Activated CD8-positive, alpha-beta memory T cell treated with anti-CD3 and anti-CD28 coated beads for 48 hours (primary cell): ENCODE data around the gene PRPF8.
"Not testable (repeated sequence)": the region's sequence is repeated elsewhere in the genome, so short reads cannot be mapped to it uniquely, and the experiment has no call there.

Experiments used
- DNase-seq, 3 experiments: peaks; one replicate each; pipeline ENCODE4 v3.0.0-alpha.2; 2020; ENCODE audit warnings: low read depth in 2 of 3, low spot score in 2 of 3

PRPF8 gene

DNA sequence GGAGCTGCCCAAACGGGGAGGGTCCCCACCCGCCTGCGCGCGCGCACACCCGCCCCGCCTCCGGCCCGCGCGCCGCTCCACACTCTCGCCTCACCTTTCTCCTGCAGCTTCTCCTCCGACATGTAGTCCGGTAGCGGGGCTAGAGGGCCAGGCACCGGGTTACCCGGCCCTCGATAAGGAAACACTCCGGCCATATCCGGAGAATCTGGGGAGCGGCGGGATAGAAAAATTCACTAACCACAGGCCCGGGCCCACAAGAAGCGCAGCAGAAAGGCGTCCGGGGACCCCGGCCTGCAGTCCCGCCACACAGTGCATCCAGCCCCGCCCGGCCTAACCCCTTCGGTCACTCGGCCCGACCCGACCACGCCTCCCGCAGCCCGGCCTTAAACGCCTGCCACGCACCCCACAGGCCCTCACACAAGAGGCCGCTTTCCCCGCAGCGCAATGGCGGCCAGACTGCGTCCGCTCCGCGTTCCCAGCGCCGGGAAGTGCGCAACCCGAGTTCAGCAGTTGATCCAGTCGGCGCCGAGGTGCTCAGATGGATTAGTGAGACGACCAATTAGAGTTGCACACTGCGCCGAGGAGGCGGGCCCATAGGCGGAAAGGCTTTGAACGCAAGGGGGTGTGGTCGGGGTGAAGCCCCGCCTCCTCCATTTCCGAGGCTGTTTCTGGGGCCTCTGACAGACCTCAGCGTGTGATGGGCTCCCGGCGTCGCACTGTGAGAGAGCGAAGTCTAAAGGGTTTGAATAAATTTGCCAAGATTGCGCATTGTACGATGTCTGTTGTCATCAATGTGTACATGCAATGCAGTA lies at the start of gene PRPF8:
TSS of gene PRPF8 (minus strand) at position 490 of the 812 bp plus-strand sequence. CDS start at position 194, 296 bp downstream.
- DNase-seq = peak; percentile 93 to 96 (median 95)

DNA sequence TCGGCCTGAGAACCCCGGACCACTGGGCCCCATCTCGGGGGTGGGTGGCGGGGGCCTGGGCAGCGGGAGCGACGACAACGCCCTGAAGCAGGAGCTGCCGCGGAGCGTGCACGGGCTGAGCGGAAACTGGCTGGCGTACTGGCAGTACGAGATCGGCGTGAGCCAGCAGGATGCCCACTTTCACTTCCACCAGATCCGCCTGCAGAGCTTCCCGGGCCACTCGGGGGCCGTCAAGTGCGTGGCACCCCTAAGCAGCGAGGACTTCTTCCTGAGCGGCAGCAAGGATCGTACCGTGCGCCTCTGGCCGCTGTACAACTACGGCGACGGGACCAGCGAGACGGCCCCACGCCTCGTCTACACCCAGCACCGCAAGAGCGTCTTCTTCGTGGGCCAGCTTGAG lies 49.1 kb upstream of the PRPF8 start:
- DNase-seq = no peak

DNA sequence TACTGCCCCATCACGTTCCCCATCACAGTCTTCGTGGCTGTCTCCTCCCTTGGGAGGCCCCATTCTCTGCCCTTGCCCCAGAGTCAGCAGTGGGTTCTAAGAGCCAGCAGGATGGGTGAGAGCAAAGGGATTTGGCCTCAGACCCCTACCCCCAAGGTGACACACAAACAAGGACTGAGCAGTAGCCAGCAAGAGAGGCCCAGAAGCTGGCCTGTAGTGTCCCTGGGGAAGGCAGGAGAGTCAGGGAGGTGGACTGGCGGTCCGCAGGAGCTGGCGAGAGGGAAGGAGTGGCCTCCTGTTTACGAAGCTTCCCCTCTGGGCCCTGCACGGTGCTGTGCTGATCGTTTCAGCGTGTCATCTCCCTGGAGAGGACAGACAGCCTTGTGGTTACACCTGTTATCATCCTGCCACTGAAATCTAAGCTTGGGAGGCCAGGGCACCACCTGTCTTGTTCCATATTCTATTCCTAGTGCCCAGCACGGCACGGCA lies 48.2 kb upstream of the PRPF8 start:
- no peak for DNase-seq

DNA sequence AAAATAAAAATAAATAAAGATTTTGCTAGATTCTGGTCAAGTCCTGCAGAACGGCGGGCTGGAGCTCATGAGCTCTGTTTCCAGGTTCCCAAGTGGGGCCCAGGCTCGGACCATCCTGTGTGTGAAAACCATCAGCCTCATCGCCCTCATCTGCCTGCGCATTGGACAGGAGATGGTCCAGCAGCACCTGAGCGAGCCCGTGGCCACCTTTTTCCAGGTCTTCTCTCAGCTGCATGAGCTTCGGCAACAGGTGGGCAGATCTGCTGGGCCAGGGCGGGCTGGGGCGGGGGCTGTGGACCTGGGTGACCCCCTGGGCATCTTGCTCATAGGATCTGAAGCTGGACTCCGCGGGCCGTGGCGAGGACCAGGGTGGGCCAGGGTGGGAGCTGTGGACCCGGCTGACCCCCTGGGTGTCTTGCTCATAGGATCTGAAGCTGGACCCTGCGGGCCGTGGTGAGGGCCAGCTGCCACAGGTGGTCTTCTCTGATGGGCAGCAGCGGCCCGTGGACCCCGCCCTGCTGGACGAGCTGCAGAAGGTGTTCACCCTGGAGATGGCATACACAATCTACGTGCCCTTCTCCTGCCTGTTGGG lies 47.7 kb upstream of the PRPF8 start:
- DNase-seq = no peak

DNA sequence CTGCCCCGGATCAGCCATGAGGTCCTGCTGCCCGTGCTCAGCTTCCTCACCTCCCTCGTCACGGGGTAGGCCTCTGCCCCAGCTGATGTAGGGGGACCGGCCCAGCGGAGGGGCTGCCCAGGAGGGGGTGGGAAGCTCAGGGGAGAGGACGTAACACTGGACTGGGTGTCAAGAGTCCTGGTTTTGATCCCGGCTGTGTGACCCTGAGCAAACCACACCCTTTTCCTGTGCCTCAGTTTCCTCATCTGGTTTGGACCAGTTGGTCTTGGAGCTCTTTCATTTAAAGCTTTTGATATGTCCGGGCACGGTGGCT lies 46.5 kb upstream of the PRPF8 start:
- no peak for DNase-seq

DNA sequence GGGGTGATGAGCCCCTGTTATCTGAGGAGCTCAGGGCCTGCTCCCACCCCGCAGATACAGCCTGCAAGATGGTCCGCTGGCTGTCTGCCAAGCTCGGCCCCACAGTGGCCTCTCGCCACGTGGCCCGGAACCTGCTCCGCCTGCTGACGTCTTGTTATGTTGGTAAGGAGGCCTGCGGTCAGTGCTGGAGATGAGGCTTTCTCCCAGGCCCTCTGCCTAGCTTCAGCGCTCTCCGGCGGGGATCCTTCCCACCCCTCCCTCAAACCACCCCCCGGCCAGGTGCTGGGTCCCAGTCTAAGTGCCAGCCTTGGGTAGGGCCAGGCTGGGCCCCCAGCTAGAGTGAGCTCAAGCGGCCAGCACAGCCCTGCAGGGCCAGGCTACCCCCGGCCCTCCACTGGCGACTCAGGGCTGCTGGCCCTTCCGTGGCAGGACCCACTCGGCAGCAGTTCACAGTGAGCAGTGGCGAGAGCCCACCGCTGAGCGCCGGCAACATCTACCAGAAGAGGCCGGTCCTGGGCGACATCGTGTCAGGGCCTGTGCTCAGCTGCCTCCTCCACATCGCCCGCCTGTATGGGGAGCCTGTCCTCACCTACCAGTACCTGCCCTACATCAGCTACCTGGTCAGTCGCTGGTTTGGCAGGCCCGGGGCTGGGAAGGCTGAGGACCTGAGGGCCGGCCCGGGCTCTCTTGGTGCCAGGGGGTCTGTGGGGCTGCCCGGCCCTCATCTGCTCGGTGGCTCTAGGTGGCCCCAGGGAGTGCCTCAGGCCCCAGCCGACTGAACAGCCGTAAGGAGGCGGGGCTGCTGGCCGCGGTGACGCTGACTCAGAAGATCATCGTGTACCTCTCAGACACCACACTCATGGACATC lies 45.9 kb upstream of the PRPF8 start:
- DNase-seq = no peak

DNA sequence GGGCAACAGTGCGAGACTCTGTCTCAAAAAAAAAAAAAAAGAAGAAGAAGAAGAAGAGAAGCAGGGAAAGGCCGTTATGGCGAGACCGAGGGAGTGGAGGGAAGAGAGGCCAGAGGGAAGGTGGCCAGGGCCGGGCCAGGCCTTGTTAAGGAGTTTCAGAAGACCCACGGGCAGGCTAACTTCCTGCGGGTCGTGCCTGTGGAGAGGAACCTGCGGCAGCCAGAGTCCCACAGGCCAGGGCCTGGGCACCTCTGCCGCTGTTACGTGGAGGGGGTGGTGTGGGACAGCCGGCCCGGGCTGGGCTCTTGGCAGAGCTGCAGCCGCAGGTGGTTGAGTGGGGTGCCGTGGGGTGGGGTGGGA lies 45.3 kb upstream of the PRPF8 start:
- no peak for DNase-seq

DNA sequence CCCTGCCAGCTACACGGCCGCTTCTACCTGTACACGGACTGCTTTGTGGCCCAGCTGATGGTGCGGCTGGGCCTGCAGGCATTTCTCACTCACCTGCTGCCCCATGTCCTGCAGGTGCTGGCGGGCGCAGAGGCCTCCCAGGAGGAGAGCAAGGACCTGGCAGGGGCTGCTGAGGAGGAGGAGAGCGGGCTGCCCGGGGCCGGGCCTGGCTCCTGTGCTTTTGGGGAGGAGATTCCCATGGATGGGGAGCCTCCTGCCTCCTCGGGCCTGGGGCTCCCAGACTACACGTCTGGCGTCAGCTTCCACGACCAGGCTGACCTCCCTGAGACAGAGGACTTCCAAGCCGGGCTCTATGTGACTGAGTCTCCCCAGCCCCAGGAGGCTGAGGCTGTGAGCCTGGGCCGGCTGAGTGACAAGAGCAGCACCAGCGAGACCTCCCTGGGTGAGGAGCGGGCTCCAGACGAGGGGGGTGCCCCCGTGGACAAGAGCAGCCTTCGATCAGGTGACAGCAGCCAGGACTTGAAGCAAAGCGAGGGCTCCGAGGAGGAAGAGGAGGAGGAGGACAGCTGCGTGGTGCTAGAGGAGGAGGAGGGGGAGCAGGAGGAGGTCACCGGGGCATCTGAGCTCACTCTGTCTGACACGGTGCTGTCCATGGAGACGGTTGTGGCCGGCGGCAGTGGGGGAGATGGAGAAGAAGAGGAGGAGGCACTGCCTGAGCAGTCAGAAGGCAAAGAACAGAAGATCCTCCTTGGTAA lies 43.4 kb upstream of the PRPF8 start:
- DNase-seq = no peak

DNA sequence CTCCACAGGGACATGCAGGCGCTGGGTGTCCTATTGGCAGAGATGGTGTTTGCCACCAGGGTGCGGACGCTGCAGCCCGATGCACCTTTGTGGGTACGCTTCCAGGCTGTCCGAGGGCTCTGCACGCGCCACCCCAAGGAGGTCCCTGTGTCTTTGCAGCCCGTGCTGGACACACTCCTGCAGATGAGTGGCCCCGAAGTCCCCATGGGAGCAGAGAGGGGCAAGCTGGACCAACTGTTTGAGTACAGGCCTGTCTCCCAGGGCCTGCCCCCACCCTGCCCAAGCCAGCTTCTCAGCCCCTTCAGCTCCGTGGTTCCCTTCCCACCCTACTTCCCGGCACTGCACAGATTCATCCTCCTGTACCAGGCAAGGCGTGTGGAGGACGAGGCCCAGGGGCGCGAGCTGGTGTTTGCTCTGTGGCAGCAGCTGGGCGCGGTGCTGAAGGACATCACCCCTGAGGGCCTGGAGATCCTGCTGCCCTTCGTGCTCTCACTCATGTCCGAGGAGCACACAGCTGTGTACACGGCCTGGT lies 42.7 kb upstream of the PRPF8 start:
- no peak for DNase-seq

DNA sequence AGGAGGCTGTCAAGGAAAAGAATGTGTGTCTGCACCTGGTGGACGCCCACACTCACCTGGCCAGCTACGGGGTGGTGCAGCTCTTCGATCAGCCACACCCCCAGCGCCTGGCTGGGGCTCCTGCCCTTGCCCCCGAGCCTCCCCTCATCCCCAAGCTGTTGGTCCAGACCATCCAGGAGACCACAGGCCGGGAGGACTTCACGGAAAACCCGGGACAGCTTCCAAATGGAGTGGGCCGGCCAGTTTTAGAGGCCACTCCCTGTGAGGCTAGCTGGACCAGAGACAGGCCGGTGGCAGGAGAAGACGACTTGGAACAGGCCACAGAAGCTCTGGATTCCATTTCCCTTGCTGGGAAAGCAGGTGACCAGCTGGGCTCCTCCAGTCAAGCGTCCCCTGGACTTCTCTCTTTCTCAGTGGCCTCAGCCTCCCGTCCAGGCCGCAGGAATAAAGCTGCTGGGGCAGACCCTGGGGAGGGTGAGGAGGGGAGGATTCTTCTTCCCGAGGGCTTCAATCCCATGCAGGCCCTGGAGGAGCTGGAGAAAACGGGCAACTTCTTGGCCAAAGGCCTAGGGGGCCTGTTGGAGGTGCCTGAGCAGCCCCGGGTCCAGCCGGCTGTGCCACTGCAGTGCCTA lies 42.1 kb upstream of the PRPF8 start:
- no peak for DNase-seq

DNA sequence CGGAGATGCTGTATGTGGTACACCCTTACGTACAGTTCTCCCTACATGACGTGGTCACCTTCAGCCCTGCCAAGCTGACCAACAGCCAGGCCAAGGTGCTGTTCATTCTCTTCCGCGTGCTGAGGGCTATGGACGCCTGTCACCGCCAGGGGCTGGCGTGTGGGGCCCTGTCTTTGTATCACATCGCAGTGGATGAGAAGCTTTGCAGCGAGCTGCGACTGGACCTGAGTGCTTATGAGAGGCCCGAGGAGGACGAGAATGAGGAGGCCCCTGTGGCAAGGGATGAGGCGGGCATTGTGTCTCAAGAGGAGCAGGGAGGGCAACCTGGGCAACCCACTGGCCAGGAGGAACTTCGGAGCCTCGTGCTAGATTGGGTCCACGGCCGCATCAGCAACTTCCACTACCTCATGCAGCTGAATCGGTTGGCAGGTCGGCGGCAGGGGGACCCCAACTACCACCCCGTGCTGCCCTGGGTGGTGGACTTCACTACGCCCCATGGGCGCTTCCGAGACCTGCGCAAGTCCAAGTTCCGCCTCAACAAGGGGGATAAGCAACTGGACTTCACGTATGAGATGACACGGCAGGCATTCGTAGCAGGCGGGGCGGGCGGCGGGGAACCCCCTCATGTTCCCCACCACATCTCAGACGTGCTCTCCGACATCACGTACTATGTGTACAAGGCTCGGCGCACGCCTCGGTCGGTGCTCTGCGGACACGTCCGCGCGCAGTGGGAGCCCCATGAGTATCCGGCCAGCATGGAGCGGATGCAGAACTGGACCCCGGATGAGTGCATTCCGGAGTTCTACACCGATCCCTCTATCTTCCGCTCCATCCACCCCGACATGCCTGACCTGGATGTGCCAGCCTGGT lies 41.2 kb upstream of the PRPF8 start:
- no peak for DNase-seq

DNA sequence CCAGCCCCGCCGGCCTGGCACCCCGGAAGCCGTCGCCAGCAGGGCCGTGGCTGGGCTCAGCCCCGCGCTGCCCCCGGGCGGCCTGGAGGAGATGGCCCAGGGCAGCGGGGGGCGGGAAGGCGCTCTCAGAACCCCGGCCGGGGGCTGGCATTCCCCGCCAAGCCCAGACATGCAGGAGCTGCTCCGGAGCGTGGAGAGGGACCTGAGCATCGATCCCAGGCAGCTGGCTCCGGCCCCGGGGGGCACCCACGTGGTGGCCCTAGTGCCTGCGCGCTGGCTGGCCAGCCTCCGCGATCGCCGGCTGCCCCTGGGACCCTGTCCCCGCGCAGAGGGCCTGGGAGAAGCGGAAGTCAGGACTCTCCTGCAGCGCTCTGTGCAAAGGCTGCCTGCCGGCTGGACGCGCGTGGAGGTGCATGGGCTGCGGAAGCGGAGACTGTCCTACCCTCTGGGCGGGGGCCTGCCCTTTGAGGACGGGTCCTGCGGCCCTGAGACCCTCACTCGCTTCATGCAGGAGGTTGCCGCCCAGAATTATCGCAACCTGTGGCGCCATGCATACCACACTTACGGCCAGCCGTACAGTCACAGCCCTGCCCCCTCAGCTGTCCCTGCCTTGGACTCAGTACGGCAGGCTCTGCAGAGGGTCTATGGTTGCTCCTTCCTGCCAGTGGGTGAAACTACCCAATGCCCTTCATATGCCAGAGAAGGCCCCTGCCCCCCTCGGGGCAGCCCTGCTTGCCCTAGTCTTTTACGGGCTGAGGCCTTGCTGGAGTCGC lies 40.4 kb upstream of the PRPF8 start:
- DNase-seq = no peak

DNA sequence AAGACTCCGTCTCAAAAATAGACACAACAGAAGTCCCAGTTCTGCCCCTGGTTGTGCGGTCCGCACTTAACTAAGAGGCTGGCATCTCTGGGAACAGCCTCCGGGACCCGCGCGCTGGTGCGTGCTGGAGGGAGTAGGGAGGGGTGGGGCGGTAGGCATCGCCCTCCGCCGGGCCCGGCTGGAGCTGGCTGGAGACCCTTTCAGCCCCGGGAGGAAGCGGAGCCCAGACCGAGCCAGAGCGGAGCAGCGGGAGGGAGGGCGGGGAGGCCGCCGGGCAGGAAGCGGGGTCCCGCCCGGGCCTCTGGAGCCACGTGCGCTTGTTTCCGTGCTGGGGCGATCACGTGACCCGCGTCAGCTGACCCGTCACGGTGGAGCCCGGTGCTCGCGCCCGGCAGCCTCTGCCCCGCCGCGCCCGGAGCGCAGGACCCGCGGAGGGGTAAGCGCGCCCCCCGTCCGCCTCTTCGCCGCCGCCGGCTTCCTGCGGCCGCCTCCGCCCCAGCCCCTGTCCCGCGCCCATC lies 39.7 kb upstream of the PRPF8 start, which contains the start of gene WDR81:
TSS of gene WDR81 (plus strand) at position 354 of the 518 bp plus-strand sequence. CDS start 256 bp downstream, outside the sequence.
- peak; percentile 76 to 80 (median 77) for DNase-seq

DNA sequence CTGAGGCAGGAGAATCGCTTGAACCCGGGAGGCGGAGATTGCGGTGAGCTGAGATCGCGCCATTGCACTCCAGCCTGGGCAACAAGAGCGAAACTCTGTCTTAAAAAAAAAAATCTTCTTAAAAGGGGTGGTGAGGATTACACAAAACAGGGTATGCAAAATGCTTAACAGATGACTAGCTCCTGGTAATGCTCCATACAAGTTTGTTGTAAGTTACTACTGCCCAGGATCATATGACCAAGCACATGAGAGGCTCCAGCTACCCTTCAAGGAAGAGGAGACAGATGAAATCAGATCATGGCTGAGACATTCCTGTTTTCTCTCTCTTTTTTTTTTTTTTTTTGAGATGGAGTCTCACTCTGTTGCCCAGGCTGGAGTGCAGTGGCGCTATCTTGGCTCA lies 37.4 kb upstream of the PRPF8 start:
- DNase-seq = not testable (repeated sequence)

DNA sequence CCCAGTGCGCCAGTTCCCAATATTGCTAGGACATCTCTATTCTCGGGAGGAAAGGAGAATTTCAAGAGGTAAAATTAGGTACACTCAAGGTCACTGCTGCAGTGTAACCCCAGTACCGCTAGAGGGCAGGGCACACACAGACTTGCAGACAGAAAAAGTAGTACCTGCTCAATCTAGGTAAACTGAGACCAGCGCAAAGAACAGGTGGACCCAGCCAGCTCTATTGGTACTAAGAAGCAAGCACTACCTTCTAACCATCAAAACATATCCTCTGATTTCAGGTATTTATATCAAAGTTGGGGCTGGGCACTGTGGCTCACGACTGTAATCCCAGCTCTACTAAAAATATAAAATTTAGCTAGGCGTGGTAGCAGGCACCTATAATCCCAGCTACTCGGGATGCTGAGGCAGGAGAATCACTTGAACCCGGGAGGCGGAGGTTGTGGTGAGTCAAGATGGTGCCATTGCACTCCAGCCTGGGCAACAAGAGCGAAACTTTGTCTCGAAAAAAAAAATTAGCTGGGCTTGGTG lies 36.3 kb upstream of the PRPF8 start:
- DNase-seq = no peak

DNA sequence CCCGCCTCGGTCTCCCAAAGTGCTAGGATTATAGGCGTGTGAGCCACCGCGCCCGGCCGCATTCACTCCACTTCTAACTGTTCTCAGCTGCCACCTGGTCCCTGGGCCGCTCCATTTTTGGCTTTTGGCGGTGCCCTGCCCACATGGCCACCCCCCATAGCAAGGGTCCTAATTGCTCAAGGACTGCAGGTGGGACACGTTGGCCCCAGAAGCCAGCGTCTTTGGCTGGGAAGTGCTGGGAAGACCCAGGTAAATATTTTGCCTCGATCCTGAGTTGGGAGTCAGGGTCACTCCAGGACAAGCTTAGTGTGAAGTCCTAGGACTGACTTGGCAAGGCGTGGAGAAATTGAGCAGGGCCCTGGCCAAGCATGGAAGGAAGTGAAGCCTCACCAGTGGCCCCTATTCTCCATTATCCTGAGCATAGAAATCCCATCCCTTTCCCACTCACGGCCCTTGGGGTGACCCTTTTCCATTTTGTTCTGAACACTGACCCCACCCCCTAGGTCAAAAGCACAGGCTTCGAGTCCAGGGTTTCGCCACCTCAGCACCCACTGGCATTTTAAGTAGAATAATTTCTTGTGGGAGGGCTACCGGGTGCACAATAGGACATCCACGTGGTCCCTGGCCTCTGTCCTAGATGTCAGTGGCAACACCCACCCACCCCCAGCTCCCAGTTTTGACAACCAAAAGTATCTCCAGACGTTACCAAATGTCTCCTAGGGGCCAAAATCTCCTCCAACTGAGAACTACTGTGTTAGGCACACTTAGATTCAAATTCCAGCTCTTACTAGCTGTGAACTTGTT lies 33.9 kb upstream of the PRPF8 start:
- no peak for DNase-seq
